ENCODE measurements around the gene ATF7IP.

The ATF7IP gene

DNA sequence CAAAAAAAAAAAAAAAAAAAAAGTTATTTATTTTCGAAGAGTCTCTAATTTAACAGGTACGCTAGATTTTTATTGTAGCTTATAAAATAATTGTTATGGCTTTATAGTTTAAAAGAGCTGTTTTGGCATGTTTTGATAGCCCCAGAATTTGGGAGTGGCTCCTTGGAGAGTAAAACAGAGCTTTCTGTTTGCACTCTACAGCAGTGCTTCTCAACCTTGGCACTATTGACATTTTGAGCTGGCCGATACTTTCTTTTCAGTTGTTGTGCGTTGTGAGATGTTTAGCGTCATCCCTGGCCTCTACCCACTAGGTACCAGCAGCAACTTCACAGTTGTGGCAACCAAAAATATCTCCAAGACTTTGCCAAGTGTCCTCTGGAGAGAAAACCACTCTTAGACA lies 171.6 kb downstream of the ATF7IP start:
- TF ChIP-seq, protein P1, sequence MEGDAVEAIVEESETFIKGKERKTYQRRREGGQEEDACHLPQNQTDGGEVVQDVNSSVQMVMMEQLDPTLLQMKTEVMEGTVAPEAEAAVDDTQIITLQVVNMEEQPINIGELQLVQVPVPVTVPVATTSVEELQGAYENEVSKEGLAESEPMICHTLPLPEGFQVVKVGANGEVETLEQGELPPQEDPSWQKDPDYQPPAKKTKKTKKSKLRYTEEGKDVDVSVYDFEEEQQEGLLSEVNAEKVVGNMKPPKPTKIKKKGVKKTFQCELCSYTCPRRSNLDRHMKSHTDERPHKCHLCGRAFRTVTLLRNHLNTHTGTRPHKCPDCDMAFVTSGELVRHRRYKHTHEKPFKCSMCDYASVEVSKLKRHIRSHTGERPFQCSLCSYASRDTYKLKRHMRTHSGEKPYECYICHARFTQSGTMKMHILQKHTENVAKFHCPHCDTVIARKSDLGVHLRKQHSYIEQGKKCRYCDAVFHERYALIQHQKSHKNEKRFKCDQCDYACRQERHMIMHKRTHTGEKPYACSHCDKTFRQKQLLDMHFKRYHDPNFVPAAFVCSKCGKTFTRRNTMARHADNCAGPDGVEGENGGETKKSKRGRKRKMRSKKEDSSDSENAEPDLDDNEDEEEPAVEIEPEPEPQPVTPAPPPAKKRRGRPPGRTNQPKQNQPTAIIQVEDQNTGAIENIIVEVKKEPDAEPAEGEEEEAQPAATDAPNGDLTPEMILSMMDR (IDR thresholded peaks at IDR 0.05): no peak

DNA sequence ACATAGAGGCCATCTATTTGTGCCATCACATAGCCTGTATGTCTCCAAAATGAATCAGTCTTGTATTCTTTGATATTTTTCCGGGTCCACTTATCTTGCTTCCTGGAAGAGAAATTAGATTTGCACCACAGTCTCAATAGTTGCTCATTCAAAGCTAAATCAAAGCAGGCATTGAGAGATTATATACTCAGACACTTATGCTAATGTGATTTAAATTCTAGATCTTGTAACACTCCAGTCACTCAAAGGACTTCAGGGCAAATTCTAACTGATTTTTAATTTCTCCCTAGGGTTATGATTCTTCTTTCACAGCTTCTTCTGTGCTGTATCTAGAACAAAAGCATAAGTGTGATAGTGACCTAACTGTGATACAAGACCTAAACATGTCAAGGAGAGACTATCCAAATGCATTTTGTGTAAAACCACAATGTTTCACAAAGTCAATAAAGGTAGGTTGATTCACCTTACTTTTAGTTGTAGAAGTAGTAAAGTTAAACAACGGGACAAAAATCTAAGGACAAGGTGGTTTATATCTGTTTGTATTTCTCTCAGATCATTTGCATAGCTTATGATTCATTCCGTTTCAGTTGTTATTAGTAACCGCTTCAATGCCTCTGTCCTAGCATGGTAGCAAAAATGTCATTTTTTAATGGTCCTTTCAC lies 175.4 kb downstream of the ATF7IP start:
- TF ChIP-seq, protein P1 (IDR thresholded peaks at IDR 0.05): no peak

DNA sequence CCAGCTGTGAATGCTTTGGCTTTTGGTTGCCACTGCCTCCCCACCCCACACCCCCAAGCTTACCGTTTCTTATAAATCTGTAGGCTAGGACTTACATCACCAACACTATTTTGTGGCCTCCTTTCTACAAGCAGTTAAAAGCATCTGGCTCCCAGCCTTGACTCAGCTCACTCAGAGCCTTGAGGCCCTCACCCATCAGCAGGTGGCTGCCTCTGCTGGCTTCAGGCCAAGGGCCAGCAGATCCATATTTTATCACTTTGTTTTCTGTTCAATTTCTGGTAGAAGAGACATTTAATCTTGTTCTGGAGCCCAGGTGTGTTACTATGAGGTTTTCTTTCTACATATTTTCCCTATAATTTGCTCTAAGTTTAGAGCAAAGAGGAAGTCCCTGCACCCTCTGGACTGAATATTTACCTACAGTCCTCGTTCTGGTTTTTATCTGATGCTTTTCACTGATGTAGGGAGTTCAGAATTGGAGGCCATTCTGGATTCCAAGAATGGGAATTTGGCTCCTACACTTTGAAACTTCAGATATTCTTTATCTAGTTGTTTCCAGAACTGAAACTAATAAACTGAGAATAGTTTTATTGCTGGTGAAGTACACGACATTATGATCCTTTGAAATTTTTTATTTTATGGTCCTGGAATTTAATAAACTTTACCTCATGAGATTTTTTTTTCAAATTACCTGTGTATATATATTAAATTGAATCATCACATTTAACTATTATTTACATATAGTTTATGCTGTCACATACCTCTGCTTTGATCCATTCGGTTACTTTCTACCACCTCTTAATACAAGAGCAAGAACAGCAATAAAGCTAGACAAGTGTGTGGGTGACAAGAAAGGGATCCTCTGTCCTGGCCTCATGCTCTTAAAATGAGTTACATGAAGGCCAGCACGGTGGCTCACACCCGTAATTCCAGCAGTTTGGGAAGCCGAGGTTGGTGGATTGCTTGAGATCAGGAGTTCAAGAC lies 180.0 kb downstream of the ATF7IP start:
- TF ChIP-seq, protein P1 (IDR thresholded peaks at IDR 0.05): no peak

DNA sequence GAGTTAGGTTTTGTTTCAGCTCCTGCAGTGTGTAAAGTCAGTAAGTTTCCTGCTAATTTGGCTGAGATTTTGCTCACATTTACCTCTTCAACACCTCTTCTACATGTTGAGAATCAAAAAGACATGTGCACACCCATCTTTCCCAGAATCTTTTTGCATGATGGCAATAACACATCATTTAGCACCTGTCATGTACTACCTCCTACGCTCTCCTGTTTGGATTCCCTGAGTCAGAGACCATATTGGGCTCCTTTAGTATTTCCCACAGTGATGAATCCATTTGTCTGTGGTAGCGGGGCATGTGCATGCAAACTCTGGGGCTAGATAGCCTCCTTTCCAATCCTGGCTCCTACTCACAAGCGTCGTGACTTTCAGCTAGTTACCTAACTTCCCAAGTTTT lies 182.1 kb downstream of the ATF7IP start:
- TF ChIP-seq, protein P1 (IDR thresholded peaks at IDR 0.05): no peak

DNA sequence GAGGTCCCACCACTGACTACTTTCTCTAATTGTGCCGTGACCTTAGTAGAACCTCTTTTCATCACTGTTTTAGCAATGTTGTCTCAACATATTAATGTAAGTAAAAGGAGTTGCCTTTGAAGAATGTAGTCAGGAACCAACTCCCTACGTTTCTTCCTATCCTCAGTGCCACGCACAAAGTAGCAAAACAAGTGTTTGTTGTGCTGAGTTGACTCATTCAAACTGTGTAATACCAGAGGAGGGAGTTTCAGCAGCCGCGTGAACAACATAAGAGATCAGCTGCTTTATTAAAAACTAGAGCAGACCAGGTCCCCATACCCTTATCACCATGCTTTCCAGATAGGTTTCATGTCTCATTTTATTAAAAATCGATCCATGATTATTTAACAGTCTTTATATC lies 183.1 kb downstream of the ATF7IP start:
- TF ChIP-seq, protein P1 (IDR thresholded peaks at IDR 0.05): no peak
